Ectodermal cell (in vitro differentiated cells): ENCODE measurements around the gene ATP6V1F.
A peak's percentile ranks its signal among the peaks of the same experiment; 100 is the strongest.

ENCODE experiments used
- H3K27ac ChIP-seq: 2 replicates; pipeline ENCODE4 v1.7.0; 2013; ENCODE audit warnings: mild to moderate bottlenecking, low read depth, low read length; ENCODE audit not compliant: insufficient read depth, poor library complexity, severe bottlenecking
- H3K27me3 ChIP-seq: 2 replicates; pipeline ENCODE4 v1.7.0; 2013; ENCODE audit warnings: mild to moderate bottlenecking, low read length; ENCODE audit not compliant: insufficient read depth, control insufficient read depth, poor library complexity, severe bottlenecking
- H3K36me3 ChIP-seq: one replicate; pipeline ENCODE4 v1.7.0; 2013; ENCODE audit warnings: low read length; ENCODE audit not compliant: control insufficient read depth, insufficient read depth
- H3K4me1 ChIP-seq: one replicate; pipeline ENCODE4 v1.7.0; 2013; ENCODE audit warnings: low read length; ENCODE audit not compliant: control insufficient read depth, insufficient read depth
- H3K4me3 ChIP-seq: 2 replicates; pipeline ENCODE4 v1.7.0; 2013; ENCODE audit warnings: low read depth, low read length, control low read depth; ENCODE audit not compliant: insufficient read depth
- H3K9me3 ChIP-seq: 2 replicates; pipeline ENCODE4 v1.7.0; 2013; ENCODE audit warnings: mild to moderate bottlenecking, low read length, moderate library complexity; ENCODE audit not compliant: control insufficient read depth
- WGBS, 2 experiments: methylation state at CpG; one replicate each; pipeline ENCODE4 v1.1.7; 2013; ENCODE audit warnings: missing lambda C conversion rate in 2 of 2; 5-methylcytosine and 5-hydroxymethylcytosine counted together

The ATP6V1F gene

DNA sequence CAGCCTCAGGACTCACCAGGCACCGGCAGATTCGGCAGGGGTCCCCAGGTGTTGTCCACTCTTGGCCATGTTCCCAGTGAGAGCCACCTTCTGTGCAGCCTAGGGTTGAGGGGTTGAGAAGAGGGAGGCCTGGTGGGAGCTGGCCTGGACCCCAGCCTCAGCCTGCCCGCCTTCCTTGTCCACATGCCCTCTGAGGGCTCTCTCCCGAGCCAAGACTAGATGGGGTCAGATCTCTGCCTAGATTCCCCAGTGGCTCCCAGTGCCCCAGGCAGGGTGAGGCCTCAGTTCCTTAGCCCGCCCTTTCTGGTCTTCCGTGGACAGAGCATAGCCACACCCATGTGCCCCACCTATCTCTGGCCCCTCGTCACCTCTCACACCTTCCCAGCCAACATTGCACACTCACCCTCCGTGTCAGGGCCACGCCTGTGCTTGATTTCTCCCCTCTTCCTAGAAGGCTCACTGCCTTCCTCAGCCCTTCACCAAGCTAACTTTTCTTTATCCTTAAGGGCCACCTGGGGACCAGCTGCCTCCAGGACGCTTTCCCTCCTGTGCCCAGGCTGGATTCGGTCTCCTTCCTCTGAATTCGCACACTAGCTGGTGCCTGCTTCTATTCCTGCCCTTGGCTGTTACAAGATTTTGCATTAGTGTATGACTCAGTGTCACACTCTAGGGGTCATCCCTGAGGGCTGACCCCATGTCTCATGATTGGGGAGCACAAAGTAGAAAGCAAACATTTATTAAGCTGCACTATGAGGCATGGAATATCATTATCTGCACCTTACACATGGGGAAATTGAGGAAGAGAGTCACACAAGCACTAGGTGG is 40.3 kb downstream of the ATP6V1F start:
- Histone ChIP-seq H3K36me3 (no peaks in the 10 kb centered on the region), H3K27me3 (no peaks in the 10 kb centered on the region), H3K4me1 (no peaks in the 10 kb centered on the region), H3K27ac (no peak overlapping the region), H3K9me3 (no peaks in the 10 kb centered on the region), H3K4me3 (no peak overlapping the region)
- WGBS, 2 experiments: 87 to 89% methylated on average over 12 of the region's 12 CpGs

DNA sequence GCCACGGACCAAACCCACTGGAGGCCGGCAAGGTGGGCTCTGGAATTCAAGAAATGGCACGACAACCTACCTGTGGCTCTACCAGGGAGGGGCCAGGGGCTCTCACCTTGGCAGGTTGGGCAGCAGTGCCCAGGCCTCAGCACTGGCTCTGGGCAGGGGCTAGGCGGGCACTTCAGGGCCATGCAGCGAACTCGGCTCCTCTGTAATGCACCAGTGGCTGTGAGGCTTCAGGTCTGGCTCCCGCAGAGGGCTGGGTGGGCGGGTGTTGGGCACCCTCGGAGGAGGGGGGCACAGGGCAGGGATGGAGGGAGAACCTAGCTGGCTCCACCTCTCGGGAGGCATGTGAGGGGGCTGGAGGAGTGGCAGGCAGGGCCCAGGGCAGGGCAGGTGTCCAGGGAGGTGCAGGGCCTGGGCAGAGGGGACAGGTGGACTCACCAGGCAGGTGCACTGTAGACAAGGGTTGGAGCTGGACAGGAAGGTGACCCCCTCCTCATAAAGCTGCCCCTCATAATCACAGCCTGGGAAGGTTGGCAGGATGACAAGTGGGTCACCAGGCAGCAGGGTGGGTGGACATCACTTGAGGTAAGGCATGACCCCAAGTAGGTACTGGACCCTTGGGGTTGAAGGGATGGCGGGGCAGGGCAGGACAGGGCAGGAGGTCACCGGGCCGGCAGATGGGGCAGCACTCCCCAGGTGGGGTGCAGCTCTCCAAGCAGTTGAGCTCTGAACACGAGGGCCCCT is 41.1 kb downstream of the ATP6V1F start:
- no peaks in the 10 kb centered on the region for H3K9me3 ChIP-seq
- H3K36me3 ChIP-seq: no peaks in the 10 kb centered on the region
- H3K4me1 ChIP-seq: peaks cover 2% of the 10 kb centered on the region
- no peak overlapping the region for H3K4me3 ChIP-seq
- no peak overlapping the region for H3K27ac ChIP-seq
- 90% methylated on average over 14 of the region's 14 CpGs for WGBS, 2 experiments
- H3K27me3 ChIP-seq: no peaks in the 10 kb centered on the region

DNA sequence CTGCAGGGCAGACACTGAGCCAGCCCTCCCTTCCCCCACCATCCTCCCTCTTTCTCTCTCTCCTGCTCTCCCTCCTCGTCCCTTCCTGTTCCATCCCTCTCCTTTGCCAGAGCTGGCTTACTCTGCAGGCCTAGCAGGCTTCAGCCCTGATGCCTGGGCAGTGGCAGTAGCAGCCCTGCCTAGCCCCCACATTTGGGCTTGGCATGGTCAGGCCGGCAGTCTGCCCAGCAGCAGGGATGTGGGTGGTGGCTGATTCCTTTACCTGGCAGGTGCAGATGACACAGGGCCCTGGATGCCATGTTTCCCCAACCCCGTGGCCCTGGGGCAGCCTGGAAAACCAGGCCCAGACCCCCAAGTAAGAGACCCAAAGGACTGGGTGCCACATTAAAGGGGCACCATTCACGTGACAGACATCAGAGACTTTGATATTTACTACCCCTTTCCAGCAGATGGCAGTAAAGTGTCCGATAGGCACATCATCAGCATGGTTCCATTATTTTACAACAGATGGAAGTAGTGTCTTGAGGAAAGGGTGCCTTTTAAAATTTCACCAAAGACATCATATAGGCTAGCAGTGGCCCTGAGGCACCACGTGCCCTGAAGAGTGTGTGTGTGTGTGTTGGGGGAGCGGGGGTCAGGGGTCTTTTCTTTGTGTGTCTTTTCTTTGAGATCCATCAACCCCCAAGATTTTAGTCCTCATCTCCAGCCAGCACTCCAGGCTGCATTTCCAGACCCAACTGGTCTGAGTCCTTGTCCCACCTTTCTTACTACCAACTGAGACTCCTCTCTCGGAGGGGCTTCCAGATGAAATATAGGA is 41.9 kb downstream of the ATP6V1F start:
- H3K9me3 ChIP-seq: no peaks in the 10 kb centered on the region
- H3K36me3 ChIP-seq: no peaks in the 10 kb centered on the region
- no peak overlapping the region for H3K4me3 ChIP-seq
- no peak overlapping the region for H3K27ac ChIP-seq
- peaks cover 9% of the 10 kb centered on the region for H3K4me1 ChIP-seq
- H3K27me3 ChIP-seq: peaks cover 6% of the 10 kb centered on the region
- 62 to 66% methylated on average over 4 to 6 of the region's 8 CpGs for WGBS, 2 experiments

DNA sequence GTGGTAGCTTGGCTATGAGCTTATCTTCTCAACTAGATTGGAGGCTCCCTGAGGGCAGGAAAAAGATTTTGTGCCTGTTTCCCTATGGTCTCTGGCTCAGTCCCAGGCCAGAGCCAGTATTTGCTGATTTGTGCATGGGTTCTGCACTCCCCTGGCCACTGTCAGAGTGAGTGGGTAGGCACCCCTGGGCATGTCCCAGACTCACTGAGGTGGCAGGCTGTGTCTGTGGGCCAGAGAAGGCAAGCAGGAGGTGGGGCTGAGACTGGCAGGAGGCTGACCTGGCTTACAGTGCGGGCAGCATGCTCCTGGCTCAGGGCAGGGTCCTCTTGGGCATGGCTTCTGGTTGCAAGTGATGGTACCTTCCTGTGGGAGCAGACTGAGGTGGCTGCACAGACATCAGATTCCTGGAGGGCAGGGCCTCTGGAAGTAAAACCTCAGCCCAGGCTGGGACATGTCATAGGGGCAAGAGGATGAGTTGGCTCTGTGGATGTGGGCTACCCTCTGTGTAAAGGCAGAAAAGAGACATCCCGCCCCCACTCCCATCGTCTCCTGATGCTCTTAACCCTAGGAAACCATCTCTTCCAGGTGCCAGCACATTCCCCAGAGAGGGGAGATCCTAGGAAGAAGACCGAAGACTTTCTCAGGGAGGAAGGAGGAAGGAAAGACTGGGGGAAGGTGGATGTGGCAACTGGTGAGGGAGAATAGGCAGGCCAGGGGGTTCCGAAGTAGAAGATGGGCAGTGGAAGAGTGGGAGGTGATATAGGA is 43.5 kb downstream of the ATP6V1F start:
- Histone ChIP-seq H3K36me3 (no peaks in the 10 kb centered on the region), H3K4me3 (no peak overlapping the region), H3K4me1 (peaks cover 22% of the 10 kb centered on the region), H3K9me3 (no peaks in the 10 kb centered on the region), H3K27ac (no peak overlapping the region), H3K27me3 (peaks cover 20% of the 10 kb centered on the region)
- 91 to 95% methylated on average over 5 of the region's 5 CpGs for WGBS, 2 experiments

DNA sequence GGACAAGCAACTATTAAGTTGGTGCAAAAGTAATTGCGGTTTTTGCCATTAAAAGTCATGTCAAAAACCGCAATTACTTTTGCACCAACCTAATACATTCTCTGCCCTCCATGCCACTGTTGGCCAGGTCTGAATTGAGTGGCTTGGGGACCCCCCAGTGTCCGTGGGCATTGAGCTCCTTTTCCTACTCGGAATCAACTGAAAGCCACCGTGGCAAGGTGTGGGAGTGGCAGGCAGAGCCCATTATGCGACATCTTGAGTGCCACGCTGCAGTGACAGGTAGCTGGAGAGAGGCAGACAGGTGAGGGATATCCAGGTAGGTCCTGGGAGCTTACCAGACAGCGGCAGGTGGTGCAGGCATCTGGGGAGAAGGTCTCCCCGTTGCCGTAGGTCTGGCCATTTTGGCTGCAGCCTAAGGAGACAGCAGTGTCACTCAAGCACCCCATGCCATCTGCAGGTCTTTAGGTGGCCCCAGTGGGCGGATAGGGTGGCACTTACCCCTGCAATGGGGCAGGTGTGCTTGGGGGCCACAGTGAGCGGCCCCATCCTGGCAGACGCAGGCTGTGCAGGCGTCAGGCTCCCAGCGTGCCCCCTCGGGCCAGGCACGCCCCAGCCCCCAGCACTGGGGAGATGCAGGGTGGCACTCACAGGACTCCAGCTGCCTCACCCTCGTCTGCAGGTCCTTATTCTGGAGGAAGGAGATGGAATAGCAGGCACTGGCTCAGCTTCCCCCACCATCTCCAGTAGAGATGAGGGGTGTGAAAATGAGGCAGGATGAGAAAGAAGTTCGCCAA is 44.3 kb downstream of the ATP6V1F start:
- peaks cover 20% of the 10 kb centered on the region for H3K27me3 ChIP-seq
- H3K4me3 ChIP-seq: no peak overlapping the region
- H3K4me1 ChIP-seq: peaks cover 30% of the 10 kb centered on the region
- 94 to 95% methylated on average over 19 of the region's 19 CpGs for WGBS, 2 experiments
- no peaks in the 10 kb centered on the region for H3K36me3 ChIP-seq
- no peaks in the 10 kb centered on the region for H3K9me3 ChIP-seq
- H3K27ac ChIP-seq: no peak overlapping the region

DNA sequence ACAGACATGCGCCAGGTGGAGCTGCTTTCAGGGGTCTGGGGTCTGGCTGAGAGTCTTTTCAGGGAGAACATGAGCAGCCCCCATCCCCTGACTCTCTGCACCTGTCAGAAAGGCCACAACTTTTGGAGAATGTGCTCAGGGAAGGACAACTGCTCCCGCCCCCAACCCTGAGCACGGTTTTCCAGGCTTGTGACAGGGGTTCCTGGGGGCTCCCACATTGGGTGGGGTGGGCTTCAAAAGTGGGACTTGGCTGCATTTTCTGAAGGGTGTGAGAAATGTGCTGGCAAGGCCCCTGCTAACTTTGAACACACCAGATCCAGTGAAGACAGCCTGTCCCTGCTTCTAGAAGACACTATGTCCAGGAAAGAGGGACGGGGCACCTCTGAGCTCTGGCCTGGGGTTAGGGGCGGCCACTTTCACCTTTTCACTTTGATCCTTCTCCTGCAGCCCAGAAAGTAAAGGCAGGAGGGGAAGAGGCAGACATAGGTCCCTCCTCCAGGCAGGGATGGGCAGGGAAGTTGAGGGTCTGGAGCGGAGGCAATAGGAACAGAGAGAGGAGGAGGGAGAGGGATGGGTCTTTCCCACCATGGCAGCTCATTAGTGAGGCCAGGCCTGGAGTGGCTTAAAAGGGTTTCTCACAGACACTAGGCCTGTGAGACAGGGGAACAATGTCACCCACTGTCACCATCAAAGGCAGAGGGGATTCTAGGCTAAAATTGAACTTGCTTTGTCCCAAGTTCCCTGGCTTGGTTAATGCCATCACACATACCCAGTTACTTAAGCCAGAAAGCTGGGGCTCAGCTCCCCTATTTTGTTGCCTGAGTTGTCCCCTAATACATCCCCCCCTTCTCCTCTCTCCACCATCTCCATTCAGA is 46.3 kb downstream of the ATP6V1F start:
- H3K27me3 ChIP-seq: peaks cover 23% of the 10 kb centered on the region
- peaks cover 31% of the 10 kb centered on the region for H3K4me1 ChIP-seq
- no peaks in the 10 kb centered on the region for H3K9me3 ChIP-seq
- H3K36me3 ChIP-seq: no peaks in the 10 kb centered on the region
- H3K4me3 ChIP-seq: peak overlapping the region; percentile 43
- WGBS, 2 experiments: 74 to 75% methylated on average over 6 of the region's 6 CpGs
- H3K27ac ChIP-seq: no peak overlapping the region

DNA sequence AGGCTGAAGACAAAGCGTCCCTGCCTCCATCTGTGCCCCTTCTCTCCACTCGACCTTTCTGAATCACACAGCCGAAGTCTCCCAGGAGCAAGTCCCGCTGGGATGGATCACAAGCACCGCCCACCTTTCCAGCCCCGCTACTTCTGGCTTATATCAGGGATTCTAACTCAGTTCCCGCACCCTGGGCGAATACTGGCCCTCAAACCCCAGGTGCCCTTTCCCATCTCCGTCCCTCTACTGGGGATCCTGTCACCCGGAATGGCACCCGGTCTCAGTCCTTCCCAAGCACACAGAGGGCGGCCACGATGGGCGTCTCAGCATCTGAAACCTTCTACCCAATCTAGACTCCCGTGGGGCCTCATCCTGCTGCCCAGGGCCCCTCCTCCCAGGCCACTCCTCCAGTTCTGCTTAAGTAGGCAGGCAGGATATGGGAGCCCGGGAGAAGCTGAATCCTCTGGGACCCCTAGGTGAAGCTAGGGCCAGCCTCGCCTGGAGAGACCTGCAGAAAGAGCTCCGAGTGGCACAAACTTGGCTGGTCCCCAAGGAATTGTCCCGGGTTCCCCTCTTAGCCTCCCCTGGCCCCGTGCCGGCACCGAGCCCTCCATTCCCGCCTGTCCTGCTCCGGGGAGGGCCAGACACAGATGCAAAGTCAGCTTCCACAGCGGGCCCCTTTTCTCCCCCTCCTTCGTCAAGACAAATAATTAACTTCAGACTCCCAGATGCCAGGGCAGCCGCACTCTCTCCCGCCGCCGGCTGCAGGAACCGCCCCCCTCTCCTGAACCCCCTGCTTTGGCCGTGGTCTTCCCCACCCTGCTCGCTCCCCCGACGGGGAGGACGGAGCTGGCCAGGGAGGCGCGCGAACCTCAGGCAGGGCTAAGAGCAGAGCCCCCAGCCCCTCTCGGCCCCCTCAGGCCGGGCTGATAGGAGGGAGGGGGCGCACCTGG is 47.2 kb downstream of the ATP6V1F start:
- Histone ChIP-seq H3K27me3 (peaks cover 32% of the 10 kb centered on the region), H3K9me3 (no peaks in the 10 kb centered on the region), H3K36me3 (no peaks in the 10 kb centered on the region), H3K4me1 (peaks cover 31% of the 10 kb centered on the region), H3K4me3 (peak overlapping the region; percentile 43), H3K27ac (no peak overlapping the region)
- 1% methylated on average over 42 of the region's 42 CpGs for WGBS, 2 experiments

DNA sequence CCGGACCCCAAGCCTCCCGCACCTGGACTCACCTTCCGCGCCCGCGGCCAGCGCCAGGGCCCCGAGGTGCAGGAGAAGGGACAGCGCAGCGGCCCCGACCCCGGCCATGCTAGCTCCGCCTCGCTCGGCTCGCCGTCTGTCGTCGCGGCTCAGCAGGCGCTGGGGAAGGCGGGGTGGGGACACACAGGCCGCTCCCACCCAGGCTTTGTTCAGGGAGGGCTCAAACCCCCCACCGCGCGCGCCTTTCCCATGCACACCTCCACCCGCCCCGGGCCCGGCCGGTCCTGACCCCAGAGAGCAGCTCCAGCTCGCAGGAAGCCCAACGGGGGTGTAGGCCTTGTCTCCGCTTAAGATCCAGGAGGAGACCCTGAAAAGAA is 47.9 kb downstream of the ATP6V1F start, which contains the start of gene KCP:
Gene KCP (minus strand): TSS at position 141 of the 377 bp plus-strand sequence. CDS start 33 bp downstream, at position 108.
- 5 to 6% methylated on average over 34 of the region's 34 CpGs for WGBS, 2 experiments
- H3K4me1 ChIP-seq: peaks cover 31% of the 10 kb centered on the region
- H3K36me3 ChIP-seq: no peaks in the 10 kb centered on the region
- H3K27me3 ChIP-seq: peaks cover 37% of the 10 kb centered on the region
- no peak within 1 kb of the TSS for H3K27ac ChIP-seq
- no peaks in the 10 kb centered on the region for H3K9me3 ChIP-seq
- H3K4me3 ChIP-seq: peak within 1 kb of the TSS; percentile 43
